HG02798 (cell line): ENCODE results near the gene CRELD2.

Experiments used
- ATAC-seq: cut with Tn5 transposase; IDR thresholded peaks from one replicate; pipeline ENCODE4 v1.9.1; 2021; ENCODE audit warnings: mild to moderate bottlenecking; ENCODE audit not compliant: unreplicated experiment, poor library complexity

The CRELD2 gene

GRCh38 chr22:49887064-49887451, 31.4 kb upstream of the CRELD2 start:
- ATAC-seq: no peak

DNA sequence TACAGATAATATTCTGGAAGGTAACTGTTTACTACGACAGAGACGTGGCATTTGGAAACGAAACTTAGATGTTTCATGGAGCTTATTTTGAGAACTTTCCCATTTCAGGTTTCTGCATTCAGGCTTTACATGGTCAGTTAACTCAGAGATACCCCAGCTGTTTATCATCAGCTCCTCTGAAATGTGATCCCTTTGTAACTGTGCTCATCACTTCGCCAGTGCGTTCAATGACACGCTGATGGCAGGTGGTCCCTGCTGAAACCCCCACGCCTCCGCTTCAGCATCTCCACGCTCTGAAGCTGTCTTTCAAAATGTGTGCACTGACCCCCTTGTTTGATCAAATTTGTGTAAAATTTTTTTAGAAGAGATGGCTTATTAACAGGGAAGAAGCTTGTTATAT, 30.7 kb upstream of the CRELD2 start:
- ATAC-seq: no peak

DNA sequence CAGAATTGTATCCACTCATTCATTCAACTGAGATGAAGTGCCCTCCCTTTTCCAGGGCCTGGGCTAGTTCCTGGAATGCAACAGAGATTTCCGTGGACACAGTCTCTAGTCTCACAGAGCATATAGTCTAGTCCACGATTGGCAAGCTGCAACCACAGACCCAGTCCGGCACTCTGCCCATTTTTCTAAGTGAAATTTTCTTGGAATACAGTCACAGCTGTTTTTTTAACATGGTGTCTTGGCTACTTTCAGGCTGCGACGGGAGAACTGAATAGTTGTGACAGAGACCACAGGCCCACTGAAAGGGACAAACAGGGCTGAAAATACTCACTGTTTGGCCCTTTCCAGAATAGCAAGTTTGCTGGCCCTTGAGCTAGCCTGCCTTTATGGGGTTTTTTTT, 29.4 kb upstream of the CRELD2 start:
- no peak for ATAC-seq

DNA sequence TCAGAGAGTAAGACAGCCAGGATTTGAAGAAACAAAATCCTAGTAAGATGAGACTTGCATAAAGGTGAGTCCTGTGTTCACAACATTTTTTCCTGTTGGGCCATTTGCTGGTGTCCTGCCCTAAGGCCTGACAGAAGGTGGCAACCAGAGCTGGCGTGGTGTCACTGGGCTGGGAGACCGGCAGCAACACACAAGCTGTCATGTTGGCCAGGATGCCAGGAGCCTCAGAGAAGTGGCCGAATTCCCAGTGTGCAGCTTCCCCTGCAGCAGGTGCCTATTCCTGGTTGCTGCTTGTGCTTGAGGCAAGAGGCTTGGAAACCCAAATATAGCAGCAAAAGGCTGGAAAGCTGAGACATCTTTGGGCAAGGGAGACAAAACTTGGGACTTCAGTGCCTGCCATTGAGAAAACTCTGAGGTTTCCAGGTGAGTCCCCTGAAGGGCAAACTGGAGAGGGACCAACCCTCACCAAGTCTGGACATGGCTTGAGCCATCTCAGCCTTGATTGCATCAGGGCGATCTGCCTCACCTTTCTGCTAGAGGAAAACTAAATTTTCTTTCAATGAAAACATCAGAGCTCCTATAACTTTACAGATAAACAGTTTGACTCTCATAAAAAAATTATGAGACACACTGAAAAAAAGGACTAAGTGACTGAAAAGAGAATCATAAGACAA, 26.1 kb upstream of the CRELD2 start:
- ATAC-seq: no peak

GRCh38 chr22:49893025-49893424, 25.4 kb upstream of the CRELD2 start:
- no peak for ATAC-seq

DNA sequence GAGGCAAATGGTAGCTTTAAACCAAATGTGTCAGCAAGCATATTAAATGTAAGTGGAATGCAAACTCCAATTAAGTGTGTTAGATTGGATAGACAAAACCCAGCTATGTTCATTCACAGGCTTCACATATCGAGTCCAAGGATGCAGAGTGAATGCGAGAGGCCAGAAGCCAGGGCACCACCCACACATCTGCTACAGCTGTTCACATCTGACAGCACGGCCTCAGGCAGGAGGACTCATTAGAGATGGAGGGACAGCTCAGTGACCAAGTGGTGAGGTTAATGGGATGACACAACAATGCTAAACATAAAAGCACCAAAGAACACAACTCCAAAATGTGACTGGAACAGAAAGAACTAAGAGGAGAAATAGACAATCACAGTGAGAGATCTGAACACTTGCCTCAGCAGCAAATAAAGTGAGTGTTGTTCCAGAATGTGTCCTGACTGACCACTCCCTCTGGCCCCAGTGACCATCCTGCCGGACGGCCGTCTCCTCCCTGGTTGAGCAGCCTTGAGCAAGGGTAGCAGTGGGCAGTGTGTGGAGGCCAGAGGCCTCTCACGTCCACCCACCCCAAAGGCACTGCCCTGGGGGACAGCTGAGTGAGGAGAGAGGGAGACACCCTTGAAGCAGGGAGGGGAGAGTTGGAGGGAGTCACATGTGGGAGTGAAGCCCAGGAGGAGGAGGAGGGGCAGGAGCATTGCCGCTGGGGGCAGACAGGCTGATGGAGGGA, 23.9 kb upstream of the CRELD2 start:
- ATAC-seq: no peak

DNA sequence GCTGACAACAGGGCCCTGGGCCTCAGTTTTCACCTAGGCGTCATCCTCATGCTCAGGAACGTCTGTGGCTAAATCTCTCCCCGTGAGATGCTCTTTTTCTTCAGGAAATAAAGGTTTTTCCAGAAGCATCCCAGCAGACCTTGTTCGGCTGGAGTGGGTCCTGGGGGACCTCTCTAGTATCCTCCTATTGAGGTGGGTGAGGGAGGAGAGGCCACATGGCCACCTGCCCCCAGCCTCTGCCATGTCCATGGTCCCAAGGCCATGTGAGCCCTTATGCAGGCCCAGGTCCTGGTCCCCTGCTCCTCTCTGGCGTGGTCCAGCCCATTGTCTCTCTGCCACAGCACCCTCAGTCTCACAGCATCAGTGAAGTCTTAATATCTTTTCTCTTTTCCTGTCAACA, 22.2 kb upstream of the CRELD2 start:
- ATAC-seq: no peak

- no peak for ATAC-seq
Measured at GRCh38 chr22:49897015-49897684, 21.3 kb upstream of the CRELD2 start.

DNA sequence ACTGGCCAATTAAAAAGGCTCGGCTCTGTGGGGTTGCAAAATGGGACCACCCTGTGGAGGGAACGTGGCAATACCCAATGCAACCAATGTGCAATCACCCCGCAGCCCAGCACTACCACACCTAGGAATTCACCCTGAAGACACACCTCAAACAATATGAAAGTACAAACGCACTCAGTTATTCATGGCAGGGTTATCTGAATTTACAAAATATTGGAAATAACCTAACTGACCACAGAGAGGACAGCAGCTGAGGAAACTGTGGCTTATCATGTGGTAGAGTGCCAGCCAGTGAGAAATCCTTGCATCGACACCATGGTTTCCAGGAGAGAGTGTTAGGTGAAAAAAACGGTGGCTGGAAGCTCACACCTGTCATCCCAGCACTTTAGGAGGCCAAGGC, 18.9 kb upstream of the CRELD2 start:
- ATAC-seq: no peak

DNA sequence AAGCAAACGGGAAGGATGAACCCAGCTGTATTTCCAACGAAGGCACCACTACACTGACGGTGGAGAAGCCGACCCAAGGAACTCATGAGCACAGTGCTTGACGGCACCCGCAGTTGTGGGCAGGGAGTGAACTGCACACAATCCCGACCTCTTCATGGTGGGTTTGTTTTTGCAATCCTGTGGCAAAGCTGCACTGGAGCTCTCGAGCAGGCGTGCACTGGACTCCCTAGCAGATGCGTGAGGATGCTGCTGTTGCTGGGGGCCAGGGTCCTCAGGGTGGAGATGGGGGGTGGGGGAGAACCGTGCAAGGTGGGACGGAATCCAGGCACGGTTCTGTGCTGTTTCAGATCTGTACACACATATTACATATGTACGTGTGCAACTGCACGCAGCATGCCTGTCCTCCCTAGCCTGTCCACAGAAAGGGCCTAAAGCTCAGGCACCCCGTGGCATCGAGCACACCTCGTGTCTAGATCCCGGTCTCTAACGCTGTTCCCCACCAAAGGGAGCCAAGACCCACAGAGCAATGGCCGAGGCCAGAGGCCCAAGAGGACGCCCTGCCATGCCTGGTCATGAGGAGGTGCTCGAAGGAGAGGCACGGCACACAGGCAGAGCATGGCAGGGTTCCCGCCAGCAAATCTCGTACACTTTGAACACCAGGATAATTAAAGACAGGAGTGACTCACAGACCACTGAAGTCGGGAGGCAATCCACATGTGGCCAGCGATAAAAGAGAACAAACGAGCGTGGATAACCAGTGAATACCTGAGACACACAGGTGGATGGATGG, 17.8 kb upstream of the CRELD2 start:
- ATAC-seq: no peak

DNA sequence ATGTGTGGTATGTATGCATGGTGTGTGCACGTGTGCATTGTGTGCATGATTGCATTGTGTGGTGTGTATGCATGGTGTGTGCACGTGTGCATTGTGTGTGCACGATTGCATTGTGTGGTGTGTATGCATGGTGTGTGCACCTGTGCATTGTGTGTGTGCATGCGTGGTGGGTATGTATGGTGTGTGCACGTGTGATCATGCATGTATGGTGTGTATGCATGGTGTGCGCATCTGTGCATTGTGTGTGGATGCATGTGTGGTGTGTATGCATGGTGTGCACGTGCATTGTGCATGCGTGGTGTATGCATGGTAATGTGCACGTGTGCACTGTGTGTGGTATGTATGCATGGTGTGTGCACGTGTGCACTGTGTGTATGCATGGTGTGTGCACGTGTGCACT, 17.0 kb upstream of the CRELD2 start:
- no peak for ATAC-seq

GRCh38 chr22:49903322-49904039, 15.0 kb upstream of the CRELD2 start:
- no peak for ATAC-seq

GRCh38 chr22:49904040-49904369, 14.4 kb upstream of the CRELD2 start:
- ATAC-seq: no peak

DNA sequence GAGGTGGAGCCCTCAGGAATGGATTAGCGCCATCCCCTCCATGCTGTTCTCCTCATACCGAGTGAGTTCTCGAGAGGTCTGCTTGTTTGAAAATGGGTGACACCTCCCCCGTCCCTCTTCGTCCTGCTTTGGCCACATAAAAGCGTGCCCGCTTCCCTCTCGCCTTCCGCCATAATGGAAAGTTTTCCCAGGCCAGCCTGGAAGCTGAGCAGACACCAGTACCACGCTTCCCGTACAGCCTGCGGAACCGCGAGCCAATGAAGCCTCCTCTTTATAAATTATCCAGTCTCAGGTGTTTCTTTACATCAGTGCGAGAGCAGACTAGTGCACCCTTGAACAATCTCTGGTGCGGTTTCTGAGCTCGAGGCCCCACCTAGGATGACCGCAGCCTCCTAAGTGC, 13.0 kb upstream of the CRELD2 start:
- ATAC-seq: no peak

GRCh38 chr22:49906071-49906798, 12.2 kb upstream of the CRELD2 start:
- no peak for ATAC-seq

DNA sequence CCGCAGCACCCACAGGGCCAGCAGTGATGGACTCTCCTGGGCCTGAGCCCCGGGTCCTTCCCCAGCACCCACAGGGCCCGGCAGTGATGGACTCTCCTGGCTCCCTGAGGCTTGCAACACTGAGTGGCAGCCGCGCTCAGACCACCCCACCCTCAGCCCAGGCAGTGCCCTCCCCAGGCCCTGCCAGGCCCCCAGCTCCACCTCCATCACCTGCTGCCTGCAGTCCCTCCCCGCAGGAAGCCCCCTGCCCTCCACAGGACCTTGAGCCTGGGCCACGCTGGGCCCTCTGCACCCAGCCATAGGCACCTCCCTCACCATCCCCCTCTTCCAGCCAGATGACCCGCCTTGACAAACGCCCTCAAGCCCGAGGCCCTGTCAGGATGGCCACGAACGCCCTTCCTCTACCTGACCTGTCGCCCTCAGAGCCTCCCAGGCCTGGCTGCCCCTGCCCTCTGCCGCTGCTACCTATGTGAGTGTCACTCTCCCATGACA, 11.6 kb upstream of the CRELD2 start:
- no peak for ATAC-seq

GRCh38 chr22:49907807-49908206, 10.6 kb upstream of the CRELD2 start:
- no peak for ATAC-seq

- ATAC-seq: no peak
Measured at GRCh38 chr22:49909476-49910205, 8.8 kb upstream of the CRELD2 start.
